LHCN-M2 (cell line): ENCODE measurements around the gene TIAL1. TPM values are rescaled to one million over a fixed set of nuclear protein-coding genes. Genes with fewer than 3 reads are reported as not detected.

Source experiments
- DNase-seq: peaks from one replicate; pipeline ENCODE4 v3.0.0-alpha.2; 2012; ENCODE audit warnings: low read depth
- total RNA-seq: library from RNA; depleted of rRNA; stranded (reverse); fragments of >200 nt; gene quantifications from 2 replicates; pipeline ENCODE4 v1.2.3, GENCODE V29; 2014; rRNA removed

Gene TIAL1
- total RNA-seq, 1 experiment from 2014 or later = 43.9 TPM

- no peak for DNase-seq
Observed at GRCh38 chr10:119531067-119531466, 65.7 kb downstream of the TIAL1 start.

GRCh38 chr10:119528663-119529237 lies 68.0 kb downstream of the TIAL1 start:
- DNase-seq = peak; percentile 92

GRCh38 chr10:119526621-119527592 lies 69.9 kb downstream of the TIAL1 start:
- DNase-seq = no peak

GRCh38 chr10:119526149-119526548 lies 70.6 kb downstream of the TIAL1 start:
- DNase-seq = no peak

- no peak for DNase-seq
Observed at GRCh38 chr10:119525116-119525515, 71.6 kb downstream of the TIAL1 start.

- no peak for DNase-seq
Observed at GRCh38 chr10:119524720-119525070, 72.1 kb downstream of the TIAL1 start.

GRCh38 chr10:119523895-119524719 lies 72.7 kb downstream of the TIAL1 start:
- no peak for DNase-seq

Other genes starting within 250 kb of the TIAL1 start
- gene RGS10, start 54.2 kb downstream of the TIAL1 start, total RNA-seq = 19.9 and 26.0 TPM in 2 replicates
- gene BAG3, start 54.4 kb upstream of the TIAL1 start, total RNA-seq = 26.5 and 27.3 TPM in 2 replicates
- gene INPP5F, start 129.1 kb upstream of the TIAL1 start, total RNA-seq = 17.1 and 18.5 TPM in 2 replicates